H9 (cell line): ENCODE measurements around the gene RAI1. TPM values are rescaled to one million over a fixed set of nuclear protein-coding genes. Genes with fewer than 3 reads are reported as not detected.
A peak's percentile ranks its signal among the peaks of the same experiment; 100 is the strongest.

ENCODE experiments used
- DNase-seq: peaks from one replicate; pipeline ENCODE4 v3.0.0-alpha.2; 2017
- H2AFZ ChIP-seq: one replicate; pipeline ENCODE4 v1.6.1; 2013; ENCODE audit warnings: mild to moderate bottlenecking, low read length, control low read depth, moderate library complexity
- H2AK5ac ChIP-seq: 2 replicates; pipeline ENCODE4 v1.6.1; 2013; ENCODE audit warnings: low read length, control low read depth, mixed read lengths; ENCODE audit not compliant: insufficient read length
- H2BK120ac ChIP-seq: one replicate; pipeline ENCODE4 v1.6.1; 2013; ENCODE audit warnings: low read depth, mild to moderate bottlenecking, low read length, control low read depth, inconsistent platforms; ENCODE audit not compliant: poor library complexity, severe bottlenecking
- H2BK12ac ChIP-seq: 2 replicates; pipeline ENCODE4 v1.6.1; 2013; ENCODE audit warnings: low read length, control low read depth, mixed read lengths, low read depth; ENCODE audit not compliant: insufficient read length
- H2BK15ac ChIP-seq: 2 replicates; pipeline ENCODE4 v1.6.1; 2013; ENCODE audit warnings: low read depth, low read length, control low read depth
- H2BK20ac ChIP-seq: one replicate; pipeline ENCODE4 v1.6.1; 2013; ENCODE audit warnings: low read depth, mild to moderate bottlenecking, low read length, control low read depth, inconsistent platforms; ENCODE audit not compliant: poor library complexity, severe bottlenecking
- H2BK5ac ChIP-seq: 2 replicates; pipeline ENCODE4 v1.6.1; 2013; ENCODE audit warnings: low read length, control low read depth, mixed read lengths; ENCODE audit not compliant: insufficient read length
- H3K14ac ChIP-seq: 2 replicates; pipeline ENCODE4 v1.6.1; 2013; ENCODE audit warnings: low read length, control low read depth; ENCODE audit not compliant: insufficient read depth
- H3K18ac ChIP-seq: 2 replicates; pipeline ENCODE4 v1.6.1; 2013; ENCODE audit warnings: low read depth, mild to moderate bottlenecking, mixed read lengths, low read length, control low read depth; ENCODE audit not compliant: insufficient read length
- H3K23ac ChIP-seq: 2 replicates; pipeline ENCODE4 v1.6.1; 2013; ENCODE audit warnings: low read length, control low read depth, mixed read lengths, low read depth; ENCODE audit not compliant: insufficient read length
- H3K23me2 ChIP-seq: 2 replicates; pipeline ENCODE4 v1.6.1; 2013; ENCODE audit warnings: low read depth, mild to moderate bottlenecking, mixed read lengths, low read length, control low read depth; ENCODE audit not compliant: insufficient read length, poor library complexity, severe bottlenecking
- H3K27ac ChIP-seq: 2 replicates; pipeline ENCODE4 v1.5.1; 2013; ENCODE audit warnings: low read length, control low read depth, mixed read lengths, low read depth; ENCODE audit not compliant: insufficient read length
- H3K27me3 ChIP-seq: 2 replicates; pipeline ENCODE4 v1.6.1; 2013; ENCODE audit warnings: low read length, control low read depth, inconsistent platforms; ENCODE audit not compliant: insufficient read depth
- H3K4ac ChIP-seq: 2 replicates; pipeline ENCODE4 v1.6.1; 2013; ENCODE audit warnings: low read depth, mild to moderate bottlenecking, control low read depth, inconsistent platforms, low read length, moderate library complexity
- H3K4me1 ChIP-seq: 2 replicates; pipeline ENCODE4 v1.6.1; 2013; ENCODE audit warnings: low read length, control low read depth, inconsistent platforms; ENCODE audit not compliant: insufficient read depth
- H3K4me2 ChIP-seq: 2 replicates; pipeline ENCODE4 v1.6.1; 2013; ENCODE audit warnings: low read length, control low read depth, mixed read lengths; ENCODE audit not compliant: insufficient read length, insufficient read depth
- H3K56ac ChIP-seq: 2 replicates; pipeline ENCODE4 v1.6.1; 2013; ENCODE audit warnings: low read depth, mild to moderate bottlenecking, mixed read lengths, low read length, control low read depth; ENCODE audit not compliant: insufficient read length
- H3K79me1 ChIP-seq: 2 replicates; pipeline ENCODE4 v1.6.1; 2013; ENCODE audit warnings: low read depth, mild to moderate bottlenecking, moderate library complexity, low read length, control low read depth, inconsistent platforms; ENCODE audit not compliant: insufficient read depth, poor library complexity, severe bottlenecking
- H3K79me2 ChIP-seq: 2 replicates; pipeline ENCODE4 v1.6.1; 2013; ENCODE audit warnings: low read length, control low read depth, inconsistent platforms; ENCODE audit not compliant: insufficient read depth
- H3K9ac ChIP-seq: 2 replicates; pipeline ENCODE4 v1.6.1; 2013; ENCODE audit warnings: low read length, control low read depth, mixed read lengths; ENCODE audit not compliant: insufficient read length; ENCODE audit errors: extremely low read depth
- H3K9me3 ChIP-seq: one replicate; pipeline ENCODE4 v1.6.1; 2013; ENCODE audit warnings: low read depth, low read length, inconsistent platforms; ENCODE audit not compliant: control insufficient read depth
- H3T11ph ChIP-seq: one replicate; pipeline ENCODE4 v1.6.1; 2013; ENCODE audit warnings: mild to moderate bottlenecking, low read length, control low read depth, inconsistent platforms
- H4K20me1 ChIP-seq: one replicate; pipeline ENCODE4 v1.6.1; 2013; ENCODE audit not compliant: control insufficient read depth, insufficient read length, insufficient read depth
- H4K5ac ChIP-seq: 2 replicates; pipeline ENCODE4 v1.6.1; 2013; ENCODE audit warnings: low read depth, mild to moderate bottlenecking, mixed read lengths, low read length, control low read depth; ENCODE audit not compliant: insufficient read length
- H4K8ac ChIP-seq: replicated peaks from 2 replicates; pipeline ENCODE4 v1.6.1; 2013; ENCODE audit warnings: low read length, control low read depth, mixed read lengths, low read depth; ENCODE audit not compliant: insufficient read length
- H4K91ac ChIP-seq: 2 replicates; pipeline ENCODE4 v1.6.1; 2013; ENCODE audit warnings: low read depth, mild to moderate bottlenecking, moderate library complexity, mixed read lengths, low read length, control low read depth; ENCODE audit not compliant: insufficient read length
- H3K27ac Mint-ChIP-seq, 3 experiments: 2 replicates in 2 of 3; 3 replicates in 1 of 3; pipeline ENCODE4 v1.8.0; 2020 to 2021; ENCODE audit warnings: mixed read lengths in 3 of 3, mild to moderate bottlenecking in 1 of 3, moderate library complexity in 1 of 3
- H3K27me3 Mint-ChIP-seq: 2 replicates; pipeline ENCODE4 v1.8.0; 2021; ENCODE audit warnings: low read depth, mild to moderate bottlenecking, moderate library complexity, mixed read lengths
- H3K36me3 Mint-ChIP-seq, 3 experiments: 2 replicates in 2 of 3; 3 replicates in 1 of 3; pipeline ENCODE4 v1.8.0; 2020 to 2021; ENCODE audit warnings: low read depth in 3 of 3, mixed read lengths in 3 of 3; ENCODE audit not compliant: insufficient read depth in 1 of 3
- H3K4me1 Mint-ChIP-seq, 2 experiments: 2 replicates each; pipeline ENCODE4 v1.8.0; 2020; ENCODE audit warnings: mixed read lengths in 2 of 2
- H3K4me3 Mint-ChIP-seq, 2 experiments: 2 replicates in 1 of 2; 3 replicates in 1 of 2; pipeline ENCODE4 v1.8.0; 2020 to 2021; ENCODE audit warnings: mild to moderate bottlenecking in 2 of 2, mixed read lengths in 2 of 2, moderate library complexity in 1 of 2
- H3K9me3 Mint-ChIP-seq, 2 experiments: 2 replicates in 1 of 2; 3 replicates in 1 of 2; pipeline ENCODE4 v1.8.0; 2020; ENCODE audit warnings: mild to moderate bottlenecking in 2 of 2, mixed read lengths in 2 of 2, moderate library complexity in 1 of 2
- WGBS: extraction: QIAGEN DNeasy Blood & Tissue Kit; methylation state at CpG from one replicate; pipeline ENCODE4 v1.1.7; 2013; ENCODE audit warnings: missing lambda C conversion rate, low lambda C conversion rate, mixed read lengths; ENCODE audit not compliant: insufficient read length; ENCODE audit errors: extremely low coverage; 5-methylcytosine and 5-hydroxymethylcytosine counted together
- total RNA-seq: library from RNA; stranded (reverse); gene quantifications from 2 replicates; pipeline ENCODE4 v1.2.1, GENCODE V29; 2021
- TF ChIP-seq, protein P1 (sequence below): fragments of 200-600 bp; sonication (generic); conservative IDR thresholded peaks from 3 replicates; pipeline ENCODE4 v1.8.0; 2021; ENCODE audit warnings: antibody characterized with exemption, mild to moderate bottlenecking

The RAI1 gene
- total RNA-seq, 1 experiment from 2014 or later, result 1.5 TPM

DNA sequence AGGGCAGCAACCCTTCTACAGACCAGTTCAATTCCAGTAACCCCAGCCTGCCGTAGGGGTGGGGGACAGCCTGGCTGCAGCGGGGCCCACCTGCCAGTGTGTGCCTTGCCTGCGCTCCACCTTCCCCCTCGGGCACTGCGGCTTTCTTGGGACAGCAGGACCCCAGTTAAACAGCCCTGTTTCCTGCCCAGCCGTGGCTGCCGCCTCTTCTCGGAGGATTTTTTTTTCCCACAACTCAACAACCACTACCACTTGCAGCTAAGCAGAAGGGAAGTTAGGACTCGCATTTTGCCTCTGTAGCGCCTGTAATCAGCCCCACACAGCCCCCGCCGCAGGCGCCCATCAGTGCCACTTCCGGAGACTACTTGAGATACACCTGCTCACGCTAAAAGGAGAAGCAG, 76.1 kb downstream of the RAI1 start:
- Histone ChIP-seq H2BK120ac (no peak overlapping the region), H2AFZ (no peak overlapping the region), H4K20me1 (no peaks in the 10 kb centered on the region), H2AK5ac (no peak overlapping the region), H4K8ac (no peak overlapping the region), H3K9ac (no peak overlapping the region), H3K23me2 (no peaks in the 10 kb centered on the region), H2BK15ac (no peak overlapping the region), H2BK20ac (no peak overlapping the region), H3K9me3 (no peaks in the 10 kb centered on the region), H2BK12ac (no peak overlapping the region), H3K79me2 (no peaks in the 10 kb centered on the region), H3T11ph (no peak overlapping the region), H3K27me3 (no peaks in the 10 kb centered on the region), H3K4me1 (no peaks in the 10 kb centered on the region), H3K4me2 (no peak overlapping the region), H3K27ac (no peak overlapping the region), H3K4ac (no peak overlapping the region), H3K56ac (no peak overlapping the region), H4K91ac (no peak overlapping the region), H3K23ac (no peak overlapping the region), H2BK5ac (no peak overlapping the region), H4K5ac (no peak overlapping the region), H3K18ac (no peak overlapping the region), H3K79me1 (no peaks in the 10 kb centered on the region), H3K14ac (no peak overlapping the region)
- DNase-seq, result no peak
- Mint-ChIP-seq H3K4me3 (no peak overlapping the region), H3K27ac (peak overlapping the region in 1 of 3 experiments; percentile 52; a peak in 1 of 7 replicates), H3K36me3 (no peaks in the 10 kb centered on the region; a peak in 1 of 7 replicates), H3K4me1 (peaks cover 11 to 25% of the 10 kb centered on the region in 2 experiments), H3K9me3 (no peaks in the 10 kb centered on the region), H3K27me3 (peaks cover 14% of the 10 kb centered on the region)
- WGBS, result no CpG with 5 or more reads among the region's 15 CpGs
- TF ChIP-seq, protein P1, sequence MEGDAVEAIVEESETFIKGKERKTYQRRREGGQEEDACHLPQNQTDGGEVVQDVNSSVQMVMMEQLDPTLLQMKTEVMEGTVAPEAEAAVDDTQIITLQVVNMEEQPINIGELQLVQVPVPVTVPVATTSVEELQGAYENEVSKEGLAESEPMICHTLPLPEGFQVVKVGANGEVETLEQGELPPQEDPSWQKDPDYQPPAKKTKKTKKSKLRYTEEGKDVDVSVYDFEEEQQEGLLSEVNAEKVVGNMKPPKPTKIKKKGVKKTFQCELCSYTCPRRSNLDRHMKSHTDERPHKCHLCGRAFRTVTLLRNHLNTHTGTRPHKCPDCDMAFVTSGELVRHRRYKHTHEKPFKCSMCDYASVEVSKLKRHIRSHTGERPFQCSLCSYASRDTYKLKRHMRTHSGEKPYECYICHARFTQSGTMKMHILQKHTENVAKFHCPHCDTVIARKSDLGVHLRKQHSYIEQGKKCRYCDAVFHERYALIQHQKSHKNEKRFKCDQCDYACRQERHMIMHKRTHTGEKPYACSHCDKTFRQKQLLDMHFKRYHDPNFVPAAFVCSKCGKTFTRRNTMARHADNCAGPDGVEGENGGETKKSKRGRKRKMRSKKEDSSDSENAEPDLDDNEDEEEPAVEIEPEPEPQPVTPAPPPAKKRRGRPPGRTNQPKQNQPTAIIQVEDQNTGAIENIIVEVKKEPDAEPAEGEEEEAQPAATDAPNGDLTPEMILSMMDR, result no peak
